Measurements from ENCODE around the gene CPEB2. TPM values are rescaled to one million over a fixed set of nuclear protein-coding genes. Genes with fewer than 3 reads are reported as not detected.

CPEB2 gene
- total RNA-seq (2014; rRNA removed; shearing (Covaris generic)), result 2.2 and 2.4 TPM in 2 replicates

GRCh38 chr4:15001869-15002658, at the start of gene CPEB2:
Gene CPEB2, plus strand, starts transcription at chr4:15002481. Its CDS starts 193 bp downstream, at chr4:15002674.

All from A375 (cell line).